ENCODE results near the gene NBAS.

GRCh38 chr2:15168116-15168515 lies 393.0 kb downstream of the NBAS start:
- TF ChIP-seq CTCF (IDR thresholded peaks at IDR 0.05; ENCODE audit: extremely low read depth in 1 of 2, insufficient read depth in 1 of 2, low read depth in 1 of 2, low read length in 2 of 2) (no peak), POLR2AphosphoS5 (IDR thresholded peaks at IDR 0.05; ENCODE audit: insufficient read depth, low read depth, low read length) (no peak), EZH2 (IDR thresholded peaks at IDR 0.05; ENCODE audit: borderline replicate concordance, low read depth, low read length, severe bottlenecking) (no peak), POLR2A (IDR thresholded peaks at IDR 0.05; ENCODE audit: low read depth, low read length) (no peak), JUN (IDR thresholded peaks at IDR 0.05; ENCODE audit: borderline replicate concordance, insufficient read depth, insufficient read length, low read depth) (no peak), MYC (IDR thresholded peaks at IDR 0.05; ENCODE audit: low read depth, low read length) (no peak), MAX (IDR thresholded peaks at IDR 0.05; ENCODE audit: insufficient read depth, insufficient read length) (no peak), GATA2 (IDR thresholded peaks at IDR 0.05; ENCODE audit: insufficient read depth, insufficient read length, low read depth, low read length) (no peak)

Data from endothelial cell of umbilical vein (primary cell).